ENCODE data around the gene NEURL1.
A peak's percentile ranks its signal among the peaks of the same experiment; 100 is the strongest.
"Not testable (repeated sequence)": the region's sequence is repeated elsewhere in the genome, so short reads cannot be mapped to it uniquely, and the experiment has no call there.

NEURL1 gene

GRCh38 chr10:103589074-103589630, 95.6 kb downstream of the NEURL1 start:
- ATAC-seq: no peak

GRCh38 chr10:103590060-103590459, 96.6 kb downstream of the NEURL1 start:
- no peak for ATAC-seq

GRCh38 chr10:103590744-103591291, 97.3 kb downstream of the NEURL1 start:
- ATAC-seq: no peak

- ATAC-seq: peak in 1 of 2 donors; percentile 49
Measured at GRCh38 chr10:103592186-103593021, 98.9 kb downstream of the NEURL1 start.

GRCh38 chr10:103593022-103593570, 99.6 kb downstream of the NEURL1 start:
- no peak for ATAC-seq

GRCh38 chr10:103595933-103596726, 102.6 kb downstream of the NEURL1 start:
- ATAC-seq: no peak

- ATAC-seq: no peak
Measured at GRCh38 chr10:103597003-103597402, 103.5 kb downstream of the NEURL1 start.

- ATAC-seq: no peak
Measured at GRCh38 chr10:103598654-103599115, 105.2 kb downstream of the NEURL1 start.

GRCh38 chr10:103599211-103599610, 105.7 kb downstream of the NEURL1 start:
- no peak for ATAC-seq

- no peak for ATAC-seq
Measured at GRCh38 chr10:103599907-103600306, 106.4 kb downstream of the NEURL1 start.

- no peak for ATAC-seq
Measured at GRCh38 chr10:103600325-103600724, 106.8 kb downstream of the NEURL1 start.

GRCh38 chr10:103600956-103601569, 107.6 kb downstream of the NEURL1 start:
- no peak for ATAC-seq

GRCh38 chr10:103602028-103602851, 108.7 kb downstream of the NEURL1 start:
- ATAC-seq: no peak

- no peak for ATAC-seq
Measured at GRCh38 chr10:103602852-103603155, 109.3 kb downstream of the NEURL1 start.

- ATAC-seq: no peak
Measured at GRCh38 chr10:103603382-103603781, 109.9 kb downstream of the NEURL1 start.

- ATAC-seq: no peak
Measured at GRCh38 chr10:103605359-103606096, 112.0 kb downstream of the NEURL1 start.

- not testable (repeated sequence) for ATAC-seq
Measured at GRCh38 chr10:103606097-103606438, 112.6 kb downstream of the NEURL1 start.

- not testable (repeated sequence) for ATAC-seq
Measured at GRCh38 chr10:103607051-103607450, 113.5 kb downstream of the NEURL1 start.

GRCh38 chr10:103608056-103608455, 114.6 kb downstream of the NEURL1 start:
- not testable (repeated sequence) for ATAC-seq

GRCh38 chr10:103609231-103610082, 116.0 kb downstream of the NEURL1 start:
- no peak for ATAC-seq

All from activated CD4-positive, CD25-positive, alpha-beta regulatory T cell treated with anti-CD3 and anti-CD28 coated beads, Interleukin-2, amount 50 U/mL, for 24 hours (primary cell).